SK-N-SH treated with all-trans-retinoic acid at 6 μM for 48 hours (cell line): Measurements from ENCODE around the gene CCNB3.

Experiments
- ARNTL ChIP-seq: fragments of 450-650 bp; formaldehyde crosslinking; IDR thresholded peaks from 2 replicates; pipeline ENCODE4 v1.5.0; 2020; ENCODE audit warnings: low read depth, mild to moderate bottlenecking, moderate library complexity, borderline replicate concordance
- ESRRG ChIP-seq: fragments of 250-450 bp; sonication (Bioruptor Pico); IDR thresholded peaks from 2 replicates; pipeline ENCODE4 v1.6.1; 2021; ENCODE audit warnings: mild to moderate bottlenecking
- ISL1 ChIP-seq: fragments of 250-450 bp; sonication (Bioruptor Pico); IDR thresholded peaks from 2 replicates; pipeline ENCODE4 v2.1.2; 2022; ENCODE audit warnings: mild to moderate bottlenecking, moderate library complexity
- OSR1 ChIP-seq: fragments of 250-450 bp; sonication (Bioruptor Pico); IDR thresholded peaks from 2 replicates; pipeline ENCODE4 v1.8.0; 2022; ENCODE audit warnings: moderate library complexity, mild to moderate bottlenecking, inconsistent platforms
- RARB ChIP-seq: fragments of 250-450 bp; sonication (Bioruptor Pico); IDR thresholded peaks from 2 replicates; pipeline ENCODE4 v1.8.0; 2021; ENCODE audit warnings: mild to moderate bottlenecking, moderate library complexity
- SNAI2 ChIP-seq: fragments of 250-450 bp; sonication (Bioruptor Pico); IDR thresholded peaks from 2 replicates; pipeline ENCODE4 v1.5.0; 2020; ENCODE audit warnings: mild to moderate bottlenecking, moderate library complexity
- ZFP3 ChIP-seq: fragments of 250-450 bp; sonication (Bioruptor Pico); IDR thresholded peaks from 2 replicates; pipeline ENCODE4 v1.5.0; 2020; ENCODE audit warnings: mild to moderate bottlenecking, moderate library complexity
- ZFP30 ChIP-seq: fragments of 450-650 bp; formaldehyde crosslinking; IDR thresholded peaks from 2 replicates; pipeline ENCODE4 v1.5.0; 2022; ENCODE audit warnings: mild to moderate bottlenecking, moderate library complexity
- TF ChIP-seq, protein P1 (sequence below): fragments of 250-450 bp; sonication (Bioruptor Pico); IDR thresholded peaks from 2 replicates; pipeline ENCODE4 v1.5.1; 2021; ENCODE audit warnings: mild to moderate bottlenecking, moderate library complexity
- TF ChIP-seq, protein P2 (sequence below): fragments of 250-450 bp; sonication (Bioruptor Pico); IDR thresholded peaks from 2 replicates; pipeline ENCODE4 v1.8.0; 2020; ENCODE audit warnings: mild to moderate bottlenecking, moderate library complexity, borderline replicate concordance

DNA sequence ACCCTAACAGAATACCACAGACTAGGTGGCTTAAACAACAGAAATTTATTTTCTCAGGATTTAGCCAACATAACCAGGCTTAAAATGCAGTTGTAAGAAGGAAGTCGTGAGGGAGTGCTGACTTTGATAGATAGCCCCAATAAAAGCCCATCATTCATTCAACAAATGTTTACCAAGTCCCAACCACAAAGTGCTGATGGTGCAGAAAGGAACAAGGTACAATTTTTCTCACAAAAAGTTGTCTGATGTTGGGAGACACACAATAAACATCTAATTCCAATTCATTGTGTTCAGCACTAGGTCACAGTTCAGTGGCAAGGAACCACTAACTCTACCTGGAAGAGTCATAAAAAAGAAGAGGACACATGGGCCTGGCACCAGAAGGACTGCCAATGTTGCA is 46.0 kb upstream of the CCNB3 start:
- no peak for TF ChIP-seq OSR1 (CRISPR knock-in tag)
- no peak for TF ChIP-seq ARNTL (CRISPR knock-in tag)
- no peak for TF ChIP-seq SNAI2 (CRISPR knock-in tag)
- no peak for TF ChIP-seq ZFP3 (CRISPR knock-in tag)
- TF ChIP-seq, protein P1, sequence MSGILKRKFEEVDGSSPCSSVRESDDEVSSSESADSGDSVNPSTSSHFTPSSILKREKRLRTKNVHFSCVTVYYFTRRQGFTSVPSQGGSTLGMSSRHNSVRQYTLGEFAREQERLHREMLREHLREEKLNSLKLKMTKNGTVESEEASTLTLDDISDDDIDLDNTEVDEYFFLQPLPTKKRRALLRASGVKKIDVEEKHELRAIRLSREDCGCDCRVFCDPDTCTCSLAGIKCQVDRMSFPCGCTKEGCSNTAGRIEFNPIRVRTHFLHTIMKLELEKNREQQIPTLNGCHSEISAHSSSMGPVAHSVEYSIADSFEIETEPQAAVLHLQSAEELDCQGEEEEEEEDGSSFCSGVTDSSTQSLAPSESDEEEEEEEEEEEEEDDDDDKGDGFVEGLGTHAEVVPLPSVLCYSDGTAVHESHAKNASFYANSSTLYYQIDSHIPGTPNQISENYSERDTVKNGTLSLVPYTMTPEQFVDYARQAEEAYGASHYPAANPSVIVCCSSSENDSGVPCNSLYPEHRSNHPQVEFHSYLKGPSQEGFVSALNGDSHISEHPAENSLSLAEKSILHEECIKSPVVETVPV: no peak
- TF ChIP-seq ESRRG: no peak
- no peak for TF ChIP-seq ZFP30 (CRISPR knock-in tag)
- TF ChIP-seq ISL1 (CRISPR knock-in tag): no peak
- TF ChIP-seq, protein P2, sequence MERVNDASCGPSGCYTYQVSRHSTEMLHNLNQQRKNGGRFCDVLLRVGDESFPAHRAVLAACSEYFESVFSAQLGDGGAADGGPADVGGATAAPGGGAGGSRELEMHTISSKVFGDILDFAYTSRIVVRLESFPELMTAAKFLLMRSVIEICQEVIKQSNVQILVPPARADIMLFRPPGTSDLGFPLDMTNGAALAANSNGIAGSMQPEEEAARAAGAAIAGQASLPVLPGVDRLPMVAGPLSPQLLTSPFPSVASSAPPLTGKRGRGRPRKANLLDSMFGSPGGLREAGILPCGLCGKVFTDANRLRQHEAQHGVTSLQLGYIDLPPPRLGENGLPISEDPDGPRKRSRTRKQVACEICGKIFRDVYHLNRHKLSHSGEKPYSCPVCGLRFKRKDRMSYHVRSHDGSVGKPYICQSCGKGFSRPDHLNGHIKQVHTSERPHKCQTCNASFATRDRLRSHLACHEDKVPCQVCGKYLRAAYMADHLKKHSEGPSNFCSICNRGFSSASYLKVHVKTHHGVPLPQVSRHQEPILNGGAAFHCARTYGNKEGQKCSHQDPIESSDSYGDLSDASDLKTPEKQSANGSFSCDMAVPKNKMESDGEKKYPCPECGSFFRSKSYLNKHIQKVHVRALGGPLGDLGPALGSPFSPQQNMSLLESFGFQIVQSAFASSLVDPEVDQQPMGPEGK (CRISPR knock-in tag): no peak
- no peak for TF ChIP-seq RARB (CRISPR knock-in tag)
